Endothelial cell (in vitro differentiated cells): Measurements from ENCODE around the gene ENTREP1. TPM values are rescaled to one million over a fixed set of nuclear protein-coding genes. Genes with fewer than 3 reads are reported as not detected.

Experiments
- DNase-seq: peaks from one replicate; pipeline ENCODE4 v3.0.0; 2021; ENCODE audit warnings: low spot score
- H3K27ac Mint-ChIP-seq: one replicate; pipeline ENCODE4 v1.8.0; 2021; ENCODE audit warnings: mixed read lengths, inconsistent platforms; ENCODE audit not compliant: unreplicated experiment
- H3K27me3 Mint-ChIP-seq: one replicate; pipeline ENCODE4 v1.8.0; 2021; ENCODE audit warnings: mild to moderate bottlenecking, moderate library complexity, mixed read lengths, inconsistent platforms; ENCODE audit not compliant: unreplicated experiment
- H3K36me3 Mint-ChIP-seq: one replicate; pipeline ENCODE4 v1.8.0; 2021; ENCODE audit warnings: mild to moderate bottlenecking, low read depth, mixed read lengths, inconsistent platforms; ENCODE audit not compliant: unreplicated experiment
- H3K4me1 Mint-ChIP-seq: one replicate; pipeline ENCODE4 v1.8.0; 2021; ENCODE audit warnings: mild to moderate bottlenecking, mixed read lengths, inconsistent platforms; ENCODE audit not compliant: unreplicated experiment
- H3K4me3 Mint-ChIP-seq: one replicate; pipeline ENCODE4 v1.8.0; 2021; ENCODE audit warnings: mild to moderate bottlenecking, mixed read lengths, inconsistent platforms; ENCODE audit not compliant: unreplicated experiment
- H3K9me3 Mint-ChIP-seq: one replicate; pipeline ENCODE4 v1.8.0; 2021; ENCODE audit warnings: mixed read lengths, inconsistent platforms; ENCODE audit not compliant: unreplicated experiment
- CTCF ChIP-seq: fragments of 200-600 bp; sonication (generic); IDR thresholded peaks from one replicate; pipeline ENCODE4 v1.5.0; 2021; ENCODE audit warnings: antibody characterized with exemption; ENCODE audit not compliant: unreplicated experiment
- total RNA-seq: library from RNA; stranded (reverse); fragmentation: NEBNext Ultra II Directional; extraction: Animal tissue kit (Norgen Biotek cat#: 25700); gene quantifications from one replicate; pipeline ENCODE4 v1.2.1, GENCODE V29; 2021; ENCODE audit not compliant: unreplicated experiment

Gene ENTREP1
- total RNA-seq, 1 donor from 2014 or later, result 11.8 TPM

- Mint-ChIP-seq H3K27ac (no peak overlapping the region), H3K27me3 (peaks cover 2% of the 10 kb centered on the region), H3K9me3 (no peaks in the 10 kb centered on the region), H3K4me3 (no peak overlapping the region), H3K36me3 (peaks cover 3% of the 10 kb centered on the region), H3K4me1 (peaks cover 3% of the 10 kb centered on the region)
- TF ChIP-seq CTCF, result no peak
- no peak for DNase-seq
Observed at GRCh38 chr9:69391487-69391886, 66.5 kb downstream of the ENTREP1 start.

DNA sequence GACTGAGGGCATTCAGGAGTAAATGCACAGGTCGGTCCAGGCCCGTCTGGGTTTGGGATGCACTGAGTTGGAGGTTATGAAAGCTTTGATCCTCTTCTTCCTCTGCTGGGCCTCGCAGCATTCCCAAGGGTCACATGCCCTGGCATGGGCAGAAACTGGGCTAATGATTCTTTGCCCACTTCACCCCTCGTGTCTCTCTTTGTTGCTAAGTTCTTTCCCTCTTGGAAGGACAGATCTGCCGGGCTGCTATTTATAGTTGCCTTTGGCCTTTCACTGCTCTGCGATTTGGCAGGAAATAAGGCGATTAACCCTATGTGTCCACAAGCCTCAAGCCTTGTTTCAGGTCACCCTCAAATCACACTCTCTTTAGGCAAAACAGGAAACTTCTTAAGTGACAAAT lies 66.9 kb downstream of the ENTREP1 start:
- H3K27me3 Mint-ChIP-seq, result peaks cover 2% of the 10 kb centered on the region
- H3K36me3 Mint-ChIP-seq, result peaks cover 3% of the 10 kb centered on the region
- DNase-seq, result no peak
- TF ChIP-seq CTCF, result no peak
- H3K9me3 Mint-ChIP-seq, result no peaks in the 10 kb centered on the region
- H3K4me1 Mint-ChIP-seq, result peaks cover 3% of the 10 kb centered on the region
- H3K27ac Mint-ChIP-seq, result no peak overlapping the region
- H3K4me3 Mint-ChIP-seq, result no peak overlapping the region

DNA sequence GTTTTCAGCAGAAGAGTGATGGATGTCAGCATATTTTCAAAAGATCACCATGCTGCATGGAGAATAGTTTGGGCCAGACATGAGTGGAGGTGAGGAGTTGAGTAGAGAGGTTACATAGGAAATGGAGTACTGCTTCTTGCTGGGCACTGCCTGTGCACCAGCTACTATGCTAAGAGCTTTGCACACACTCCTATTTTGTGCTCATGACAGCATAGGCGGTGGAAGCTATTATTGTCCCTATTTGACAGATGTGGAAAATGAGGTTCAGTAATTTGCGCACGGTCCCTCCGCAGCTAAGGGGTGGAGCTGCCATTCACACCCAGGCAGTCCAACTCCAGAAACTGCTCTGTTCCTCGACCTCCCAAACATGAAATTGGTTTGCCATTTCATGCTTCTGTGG lies 67.8 kb downstream of the ENTREP1 start:
- Mint-ChIP-seq H3K9me3 (no peaks in the 10 kb centered on the region), H3K27ac (no peak overlapping the region), H3K27me3 (peaks cover 2% of the 10 kb centered on the region), H3K36me3 (no peaks in the 10 kb centered on the region), H3K4me1 (peaks cover 3% of the 10 kb centered on the region), H3K4me3 (no peak overlapping the region)
- TF ChIP-seq CTCF, result no peak
- DNase-seq, result no peak

GRCh38 chr9:69393425-69393824 lies 68.4 kb downstream of the ENTREP1 start:
- TF ChIP-seq CTCF, result no peak
- no peaks in the 10 kb centered on the region for H3K9me3 Mint-ChIP-seq
- no peak overlapping the region for H3K27ac Mint-ChIP-seq
- H3K36me3 Mint-ChIP-seq, result no peaks in the 10 kb centered on the region
- peaks cover 2% of the 10 kb centered on the region for H3K27me3 Mint-ChIP-seq
- no peak overlapping the region for H3K4me3 Mint-ChIP-seq
- peaks cover 3% of the 10 kb centered on the region for H3K4me1 Mint-ChIP-seq
- no peak for DNase-seq

- no peak overlapping the region for H3K27ac Mint-ChIP-seq
- H3K4me1 Mint-ChIP-seq, result peaks cover 3% of the 10 kb centered on the region
- H3K27me3 Mint-ChIP-seq, result peaks cover 2% of the 10 kb centered on the region
- H3K4me3 Mint-ChIP-seq, result no peak overlapping the region
- no peaks in the 10 kb centered on the region for H3K36me3 Mint-ChIP-seq
- no peaks in the 10 kb centered on the region for H3K9me3 Mint-ChIP-seq
- no peak for TF ChIP-seq CTCF
- DNase-seq, result no peak
Observed at GRCh38 chr9:69395718-69396117, 70.7 kb downstream of the ENTREP1 start.
